ENCODE data around the gene CLCA1.

CLCA1 gene

GRCh38 chr1:86538775-86539174 is 70.0 kb downstream of the CLCA1 start:
- no peaks in the 10 kb centered on the region for H3K27me3 ChIP-seq (ENCODE audit: control insufficient read depth, insufficient read depth, low read length)
- no peak overlapping the region for H3K27ac ChIP-seq
- no peaks in the 10 kb centered on the region for H3K36me3 ChIP-seq (ENCODE audit: control insufficient read depth, insufficient read depth, low read length)
- no peak overlapping the region for H3K4me2 ChIP-seq (ENCODE audit: low read length)
- no peak overlapping the region for H3K4me3 ChIP-seq (ENCODE audit: low read depth, low read length)
- no peaks in the 10 kb centered on the region for H3K4me1 ChIP-seq
- H2AFZ ChIP-seq = no peak overlapping the region
- no peaks in the 10 kb centered on the region for H3K79me2 ChIP-seq
- no peak for TF ChIP-seq CTCF (IDR thresholded peaks at IDR 0.05)
- no peaks in the 10 kb centered on the region for H3K9me3 ChIP-seq (ENCODE audit: control insufficient read depth, low read length)
- H3K9ac ChIP-seq = no peak overlapping the region

GRCh38 chr1:86541859-86542258 is 73.1 kb downstream of the CLCA1 start:
- Histone ChIP-seq H2AFZ (no peak overlapping the region), H3K4me2 (ENCODE audit: low read length) (no peak overlapping the region), H3K79me2 (no peaks in the 10 kb centered on the region), H3K27ac (no peak overlapping the region), H3K36me3 (ENCODE audit: control insufficient read depth, insufficient read depth, low read length) (no peaks in the 10 kb centered on the region), H3K4me1 (no peaks in the 10 kb centered on the region), H3K9me3 (ENCODE audit: control insufficient read depth, low read length) (no peaks in the 10 kb centered on the region), H3K27me3 (ENCODE audit: control insufficient read depth, insufficient read depth, low read length) (no peaks in the 10 kb centered on the region), H3K4me3 (ENCODE audit: low read depth, low read length) (no peak overlapping the region), H3K9ac (no peak overlapping the region)
- no peak for TF ChIP-seq CTCF (IDR thresholded peaks at IDR 0.05)

- Histone ChIP-seq H3K36me3 (ENCODE audit: control insufficient read depth, insufficient read depth, low read length) (no peaks in the 10 kb centered on the region), H3K4me2 (ENCODE audit: low read length) (no peak overlapping the region), H3K9ac (no peak overlapping the region), H3K9me3 (ENCODE audit: control insufficient read depth, low read length) (no peaks in the 10 kb centered on the region), H2AFZ (no peak overlapping the region), H3K4me1 (no peaks in the 10 kb centered on the region), H3K27me3 (ENCODE audit: control insufficient read depth, insufficient read depth, low read length) (no peaks in the 10 kb centered on the region), H3K79me2 (no peaks in the 10 kb centered on the region), H3K4me3 (ENCODE audit: low read depth, low read length) (no peak overlapping the region), H3K27ac (no peak overlapping the region)
- TF ChIP-seq CTCF (IDR thresholded peaks at IDR 0.05) = no peak
Measured at GRCh38 chr1:86542631-86543030, 73.9 kb downstream of the CLCA1 start.

- no peak for TF ChIP-seq CTCF (IDR thresholded peaks at IDR 0.05)
- no peaks in the 10 kb centered on the region for H3K4me1 ChIP-seq
- no peak within 1 kb of the TSS for H3K9ac ChIP-seq
Measured at GRCh38 chr1:86546787-86547221, 78.1 kb downstream of the CLCA1 start, which contains the start of gene CLCA4. Gene CLCA4 (plus strand): TSS chr1:86547078. CDS start chr1:86547120, 42 bp downstream.

DNA sequence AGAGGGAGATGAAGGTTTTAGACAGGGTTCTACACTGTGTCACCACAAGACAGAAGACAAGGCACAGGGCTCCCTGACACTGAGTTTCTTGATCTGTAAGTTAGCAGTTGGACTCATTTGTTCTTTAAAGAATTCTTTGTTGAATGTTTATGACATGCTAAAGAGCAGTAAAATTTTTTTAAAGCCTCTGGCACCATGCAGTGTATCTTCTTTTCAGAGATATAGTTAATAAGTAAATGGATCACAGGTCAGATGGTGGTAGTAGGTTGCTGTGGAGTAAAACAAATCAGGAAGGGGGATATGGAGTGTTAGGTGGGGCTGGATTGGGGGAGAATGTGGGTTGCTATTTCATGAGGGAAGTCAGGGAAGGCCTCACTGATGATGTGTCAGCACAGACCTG is 80.1 kb downstream of the CLCA1 start:
- Histone ChIP-seq H2AFZ (no peak overlapping the region), H3K27ac (no peak overlapping the region), H3K79me2 (no peaks in the 10 kb centered on the region), H3K27me3 (ENCODE audit: control insufficient read depth, insufficient read depth, low read length) (no peaks in the 10 kb centered on the region), H3K9me3 (ENCODE audit: control insufficient read depth, low read length) (no peaks in the 10 kb centered on the region), H3K4me2 (ENCODE audit: low read length) (no peak overlapping the region), H3K9ac (no peak overlapping the region), H3K36me3 (ENCODE audit: control insufficient read depth, insufficient read depth, low read length) (no peaks in the 10 kb centered on the region), H3K4me3 (ENCODE audit: low read depth, low read length) (no peak overlapping the region), H3K4me1 (no peaks in the 10 kb centered on the region)
- no peak for TF ChIP-seq CTCF (IDR thresholded peaks at IDR 0.05)

More at GRCh38 chr1:86546787-86547221, 78.1 kb downstream of the CLCA1 start, which contains the start of gene CLCA4:
- Histone ChIP-seq H2AFZ (no peak within 1 kb of the TSS), H3K36me3 (ENCODE audit: control insufficient read depth, insufficient read depth, low read length) (no peaks in the 10 kb centered on the region), H3K4me3 (ENCODE audit: low read depth, low read length) (no peak within 1 kb of the TSS), H3K79me2 (no peaks in the 10 kb centered on the region), H3K27me3 (ENCODE audit: control insufficient read depth, insufficient read depth, low read length) (no peaks in the 10 kb centered on the region), H3K27ac (no peak within 1 kb of the TSS), H3K9me3 (ENCODE audit: control insufficient read depth, low read length) (no peaks in the 10 kb centered on the region), H3K4me2 (ENCODE audit: low read length) (no peak within 1 kb of the TSS)
